Fibroblast of lung (primary cell): Measurements from ENCODE around the gene ZBTB17. TPM values are rescaled to one million over a fixed set of nuclear protein-coding genes. Genes with fewer than 3 reads are reported as not detected.

Experiments used
- DNase-seq, 2 donors: peaks; one replicate each; pipeline versions ENCODE4 v3.0.0 to v3.0.0-alpha.2; 2010; ENCODE audit warnings: low read depth in 2 of 2
- H2AFZ ChIP-seq: 2 replicates; pipeline ENCODE4 v1.5.1; 2012; ENCODE audit warnings: low read length, control low read depth, inconsistent platforms
- H3K27ac ChIP-seq: 2 replicates; pipeline ENCODE4 v1.5.1; 2011; ENCODE audit warnings: low read length, control low read depth; ENCODE audit not compliant: insufficient read depth
- H3K27me3 ChIP-seq: 2 replicates; pipeline ENCODE4 v1.5.1; 2011; ENCODE audit warnings: mild to moderate bottlenecking, low read length; ENCODE audit not compliant: control insufficient read depth, insufficient read depth
- H3K36me3 ChIP-seq: 2 replicates; pipeline ENCODE4 v1.5.1; 2011; ENCODE audit warnings: low read length; ENCODE audit not compliant: control insufficient read depth, insufficient read depth
- H3K4me1 ChIP-seq: 2 replicates; pipeline ENCODE4 v1.5.1; 2011; ENCODE audit warnings: low read length; ENCODE audit not compliant: control insufficient read depth, insufficient read depth; ENCODE audit errors: extremely low read depth
- H3K4me2 ChIP-seq: 2 replicates; pipeline ENCODE4 v1.5.1; 2011; ENCODE audit warnings: low read length, control low read depth; ENCODE audit not compliant: insufficient read depth; ENCODE audit errors: extremely low read depth
- H3K4me3 ChIP-seq, 4 experiments: fragments of 200-600 bp in 1 of 4; sonication (generic) in 1 of 4; replicated peaks in 1 of 4; 2 replicates each; pipeline ENCODE4 v1.5.1; 2011 to 2016; ENCODE audit warnings: low read length in 4 of 4, low read depth in 3 of 4, mild to moderate bottlenecking in 3 of 4, control low read depth in 2 of 4, inconsistent platforms in 1 of 4, mixed read lengths in 1 of 4; ENCODE audit not compliant: insufficient read depth in 1 of 4; ENCODE audit errors: control extremely low read depth in 1 of 4
- H3K79me2 ChIP-seq: 2 replicates; pipeline ENCODE4 v1.5.1; 2012; ENCODE audit warnings: mild to moderate bottlenecking, low read length, inconsistent platforms; ENCODE audit not compliant: control insufficient read depth, insufficient read depth
- H3K9ac ChIP-seq: 2 replicates; pipeline ENCODE4 v1.5.1; 2011; ENCODE audit warnings: mild to moderate bottlenecking, low read length, control low read depth; ENCODE audit not compliant: insufficient read depth
- H3K9me3 ChIP-seq: 2 replicates; pipeline ENCODE4 v1.5.1; 2012; ENCODE audit warnings: low read depth, low read length; ENCODE audit not compliant: control insufficient read depth, insufficient read depth
- H4K20me1 ChIP-seq: 2 replicates; pipeline ENCODE4 v1.5.1; 2011; ENCODE audit warnings: low read length; ENCODE audit not compliant: control insufficient read depth, insufficient read depth; ENCODE audit errors: extremely low read depth
- EZH2 ChIP-seq: IDR thresholded peaks from 2 replicates; pipeline ENCODE4 v1.5.1; 2012; ENCODE audit warnings: low read length, control low read depth, mild to moderate bottlenecking; ENCODE audit errors: missing control alignments
- polyA plus RNA-seq, 2 donors: library from polyadenylated mRNA; depleted of rRNA in 1 of 2; stranded (reverse) in 1 of 2; unstranded in 1 of 2; fragments of >200 nt; gene quantifications; 2 replicates each; pipeline ENCODE4 v1.2.1, GENCODE V29; 2011 to 2012; ENCODE audit warnings: missing spikeins in 1 of 2
- total RNA-seq: library from RNA; depleted of rRNA; stranded (reverse); fragments of >200 nt; gene quantifications from 2 replicates; pipeline ENCODE4 v1.2.1, GENCODE V29; 2014
- TF ChIP-seq, protein P1 (sequence below), 2 donors: IDR thresholded peaks in 1 of 2; conservative IDR thresholded peaks in 1 of 2; 1 replicate in 1 of 2; 2 replicates in 1 of 2; pipeline ENCODE4 v1.5.1; 2011 to 2012; ENCODE audit warnings: low read length in 2 of 2, control low read depth in 1 of 2, inconsistent platforms in 1 of 2, low read depth in 1 of 2, mild to moderate bottlenecking in 1 of 2

The ZBTB17 gene
- total and polyA plus RNA-seq, 2 donors (not counting 1 experiment from before 2014, with no cell fraction given), result 12.6 to 54.3 TPM

- Histone ChIP-seq H3K9me3 (no peaks in the 10 kb centered on the region), H3K79me2 (no peaks in the 10 kb centered on the region), H3K9ac (no peak overlapping the region), H3K4me3 (no peak overlapping the region), H2AFZ (no peak overlapping the region), H3K27ac (no peak overlapping the region), H3K4me2 (no peak overlapping the region), H3K27me3 (no peaks in the 10 kb centered on the region), H4K20me1 (no peaks in the 10 kb centered on the region), H3K36me3 (peaks cover 15% of the 10 kb centered on the region), H3K4me1 (no peaks in the 10 kb centered on the region)
- DNase-seq, result no peak
- TF ChIP-seq EZH2, result no peak
- TF ChIP-seq, protein P1, sequence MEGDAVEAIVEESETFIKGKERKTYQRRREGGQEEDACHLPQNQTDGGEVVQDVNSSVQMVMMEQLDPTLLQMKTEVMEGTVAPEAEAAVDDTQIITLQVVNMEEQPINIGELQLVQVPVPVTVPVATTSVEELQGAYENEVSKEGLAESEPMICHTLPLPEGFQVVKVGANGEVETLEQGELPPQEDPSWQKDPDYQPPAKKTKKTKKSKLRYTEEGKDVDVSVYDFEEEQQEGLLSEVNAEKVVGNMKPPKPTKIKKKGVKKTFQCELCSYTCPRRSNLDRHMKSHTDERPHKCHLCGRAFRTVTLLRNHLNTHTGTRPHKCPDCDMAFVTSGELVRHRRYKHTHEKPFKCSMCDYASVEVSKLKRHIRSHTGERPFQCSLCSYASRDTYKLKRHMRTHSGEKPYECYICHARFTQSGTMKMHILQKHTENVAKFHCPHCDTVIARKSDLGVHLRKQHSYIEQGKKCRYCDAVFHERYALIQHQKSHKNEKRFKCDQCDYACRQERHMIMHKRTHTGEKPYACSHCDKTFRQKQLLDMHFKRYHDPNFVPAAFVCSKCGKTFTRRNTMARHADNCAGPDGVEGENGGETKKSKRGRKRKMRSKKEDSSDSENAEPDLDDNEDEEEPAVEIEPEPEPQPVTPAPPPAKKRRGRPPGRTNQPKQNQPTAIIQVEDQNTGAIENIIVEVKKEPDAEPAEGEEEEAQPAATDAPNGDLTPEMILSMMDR (conservative IDR thresholded peaks at IDR 0.05 in 1 of 2, IDR thresholded peaks at IDR 0.05 in 1 of 2; ENCODE audit: low read depth in 1 of 2, low read length in 2 of 2), result no peak
These were observed 43.3 kb downstream of the ZBTB17 start for GRCh38 chr1:15932612-15933011.

GRCh38 chr1:15931884-15932283, 44.0 kb downstream of the ZBTB17 start:
- H2AFZ ChIP-seq, result no peak overlapping the region
- no peaks in the 10 kb centered on the region for H4K20me1 ChIP-seq
- no peaks in the 10 kb centered on the region for H3K79me2 ChIP-seq
- H3K9me3 ChIP-seq, result no peaks in the 10 kb centered on the region
- H3K27me3 ChIP-seq, result no peaks in the 10 kb centered on the region
- DNase-seq, result no peak
- no peak overlapping the region for H3K4me3 ChIP-seq
- H3K4me2 ChIP-seq, result no peak overlapping the region
- H3K27ac ChIP-seq, result no peak overlapping the region
- no peak for TF ChIP-seq EZH2
- TF ChIP-seq, protein P1 (conservative IDR thresholded peaks at IDR 0.05 in 1 of 2, IDR thresholded peaks at IDR 0.05 in 1 of 2; ENCODE audit: low read depth in 1 of 2, low read length in 2 of 2), result no peak
- no peaks in the 10 kb centered on the region for H3K4me1 ChIP-seq
- H3K36me3 ChIP-seq, result peaks cover 14% of the 10 kb centered on the region
- H3K9ac ChIP-seq, result no peak overlapping the region

DNA sequence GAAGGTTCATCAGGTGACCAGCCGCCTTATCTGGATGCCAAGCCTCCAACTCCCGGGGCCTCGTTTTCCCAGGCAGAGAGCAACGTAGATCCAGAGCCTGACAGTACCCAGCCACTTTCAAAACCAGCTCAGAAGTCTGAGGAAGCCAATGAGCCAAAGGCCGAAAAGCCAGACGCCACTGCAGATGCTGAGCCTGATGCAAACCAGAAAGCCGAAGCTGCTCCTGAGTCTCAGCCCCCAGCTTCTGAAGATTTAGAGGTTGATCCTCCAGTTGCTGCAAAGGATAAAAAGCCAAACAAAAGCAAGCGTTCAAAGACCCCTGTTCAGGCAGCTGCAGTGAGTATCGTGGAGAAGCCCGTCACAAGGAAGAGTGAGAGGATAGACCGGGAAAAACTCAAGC, 44.5 kb downstream of the ZBTB17 start:
- Histone ChIP-seq H3K27me3 (no peaks in the 10 kb centered on the region), H3K36me3 (peaks cover 14% of the 10 kb centered on the region), H2AFZ (no peak overlapping the region), H3K9ac (no peak overlapping the region), H3K4me3 (no peak overlapping the region), H3K4me1 (no peaks in the 10 kb centered on the region), H3K79me2 (no peaks in the 10 kb centered on the region), H3K4me2 (no peak overlapping the region), H4K20me1 (no peaks in the 10 kb centered on the region), H3K9me3 (no peaks in the 10 kb centered on the region), H3K27ac (no peak overlapping the region)
- TF ChIP-seq EZH2, result no peak
- TF ChIP-seq, protein P1 (conservative IDR thresholded peaks at IDR 0.05 in 1 of 2, IDR thresholded peaks at IDR 0.05 in 1 of 2; ENCODE audit: low read depth in 1 of 2, low read length in 2 of 2), result no peak
- DNase-seq, result no peak
